CD4-positive, alpha-beta T cell treated with Interleukin-6 at 100 ng/mL for 8 hours (primary cell): ENCODE data around the gene TMEM234.

ENCODE experiments used
- DNase-seq: peaks from one replicate; pipeline ENCODE4 v3.0.0-alpha.2; 2020; ENCODE audit warnings: mixed read lengths, low spot score

Gene TMEM234

GRCh38 chr1:32239790-32240139 is 17.6 kb upstream of the TMEM234 start:
- DNase-seq, result no peak

DNA sequence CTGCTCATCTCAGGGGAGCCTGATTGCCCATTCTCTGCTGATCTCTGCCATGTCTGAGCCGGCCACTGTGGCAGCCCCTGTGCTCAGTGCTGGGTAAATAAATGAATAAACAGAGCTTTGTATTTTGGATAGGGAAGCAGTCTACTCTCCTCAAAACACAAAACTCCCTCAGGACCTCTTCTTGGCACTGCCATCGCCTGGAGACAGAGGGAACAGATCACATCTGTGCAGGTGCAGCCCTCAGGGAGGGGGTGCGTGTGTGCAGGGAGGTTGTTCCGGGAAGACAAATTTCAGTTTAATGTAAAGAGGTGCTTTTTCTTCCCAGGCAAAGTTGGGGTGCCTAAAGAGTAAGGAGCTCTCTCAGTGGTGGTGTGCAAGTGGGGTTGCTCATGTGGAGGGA is 17.2 kb upstream of the TMEM234 start:
- no peak for DNase-seq

- no peak for DNase-seq
These were observed 12.6 kb upstream of the TMEM234 start for GRCh38 chr1:32234792-32235191.

- no peak for DNase-seq
These were observed 10.6 kb upstream of the TMEM234 start for GRCh38 chr1:32232558-32233304.

DNA sequence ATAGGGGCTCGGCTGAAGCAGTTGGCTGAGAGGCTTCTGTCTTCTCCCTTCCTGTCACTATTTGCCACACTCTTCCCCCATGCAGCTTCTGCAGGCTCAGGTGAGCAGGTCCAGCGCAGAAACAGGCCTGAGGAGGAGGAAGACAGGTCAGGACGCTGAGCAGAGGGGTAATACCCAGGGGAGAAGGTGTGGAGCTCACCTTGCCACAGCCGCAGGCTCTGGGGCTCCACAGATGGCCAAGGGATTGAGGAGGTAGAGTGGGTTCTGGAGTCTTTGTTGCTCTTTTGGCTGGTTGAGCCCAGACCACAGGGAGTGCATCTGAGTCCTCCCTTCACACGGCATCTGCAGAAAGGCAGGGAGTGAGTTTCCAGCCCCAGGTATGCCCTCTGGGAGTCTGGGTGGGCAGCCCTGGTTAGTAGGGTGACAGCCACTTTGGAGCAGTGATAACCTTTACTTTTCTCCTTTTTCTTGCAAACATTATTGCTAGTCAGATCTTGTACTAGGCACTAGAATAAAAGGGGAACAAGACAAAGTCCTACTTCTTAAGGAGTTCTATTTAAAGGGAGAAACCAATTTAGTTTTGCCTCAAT is 9.8 kb upstream of the TMEM234 start:
- no peak for DNase-seq

GRCh38 chr1:32228771-32229170 is 6.6 kb upstream of the TMEM234 start:
- DNase-seq, result no peak

DNA sequence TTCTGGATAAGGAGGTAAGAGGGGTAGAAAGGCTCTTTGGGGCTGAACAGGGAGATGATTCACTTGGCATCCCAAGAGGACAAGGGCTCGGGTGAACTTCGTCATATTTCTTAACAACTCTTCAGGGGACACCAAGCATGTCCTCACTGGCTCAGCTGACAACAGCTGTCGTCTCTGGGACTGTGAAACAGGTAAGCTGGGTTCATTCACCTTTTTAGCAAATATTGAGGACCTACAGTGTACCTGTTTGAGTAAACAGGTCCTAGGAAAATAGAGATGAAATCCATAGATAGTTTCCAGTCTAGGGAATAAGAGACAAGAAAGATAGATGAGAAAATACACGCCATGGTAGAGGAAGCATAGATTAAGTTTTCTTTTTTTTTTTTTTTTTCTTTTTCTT is 2.1 kb upstream of the TMEM234 start:
- DNase-seq, result no peak

DNA sequence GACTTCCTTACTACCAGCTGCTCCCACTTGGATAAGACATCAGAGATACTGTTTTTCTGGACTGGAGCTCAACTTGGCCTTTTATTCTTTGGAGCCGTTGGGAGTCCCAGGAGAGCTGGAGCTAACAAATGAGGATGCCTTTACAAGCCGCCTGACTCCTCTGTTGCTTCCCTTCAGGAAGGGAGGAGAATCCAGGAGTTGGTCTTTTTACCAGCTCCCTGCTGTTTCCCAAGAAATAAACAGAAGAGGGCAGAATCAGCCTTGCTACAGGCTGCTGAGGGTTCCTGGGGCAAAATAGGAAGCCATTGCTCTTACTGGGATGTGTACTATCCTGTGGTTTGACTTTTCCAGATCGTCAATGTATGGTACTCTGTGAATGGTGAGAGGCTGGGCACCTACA is 1.5 kb upstream of the TMEM234 start:
- DNase-seq, result no peak

DNA sequence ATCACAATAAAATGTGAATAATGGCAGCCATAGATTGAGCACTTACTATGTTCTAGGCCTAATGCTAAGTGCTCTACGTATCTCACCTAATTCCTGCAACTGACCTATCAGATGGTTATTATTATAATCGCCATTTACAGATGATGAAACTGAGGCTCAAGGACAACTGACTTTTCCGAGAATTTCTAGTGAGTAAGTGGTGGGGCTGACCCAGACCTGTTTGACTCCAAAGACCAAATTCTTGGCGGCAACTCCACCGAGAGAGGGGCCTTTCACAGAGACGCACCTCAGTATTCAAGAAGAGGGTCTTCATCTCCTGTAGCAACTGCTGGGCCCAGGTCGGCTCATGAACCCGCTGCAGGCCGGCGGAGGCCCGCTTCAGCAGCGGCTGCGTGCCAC is 573 bp downstream of the TMEM234 start:
- DNase-seq, result no peak

GRCh38 chr1:32220746-32221580 is 1.2 kb downstream of the TMEM234 start:
- no peak for DNase-seq

DNA sequence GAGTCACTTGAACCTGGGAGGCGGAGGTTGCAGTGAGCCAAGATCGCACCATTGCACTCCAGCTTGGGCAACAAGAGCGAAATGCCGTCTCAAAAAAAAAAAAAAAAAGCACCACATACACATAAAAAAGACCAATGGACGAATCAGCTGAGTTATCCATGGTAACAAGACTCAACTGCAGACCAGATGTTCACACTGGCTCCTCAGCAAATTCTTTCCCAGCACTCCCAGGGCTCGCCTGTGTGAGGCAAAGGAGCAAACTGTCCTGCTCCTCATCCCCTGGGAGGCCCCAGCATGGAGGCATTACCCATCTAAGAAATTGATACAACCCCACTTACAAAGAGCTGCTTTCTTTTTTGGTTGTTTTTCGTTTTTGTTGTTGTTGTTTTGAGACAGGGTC is 3.1 kb downstream of the TMEM234 start:
- DNase-seq, result no peak

DNA sequence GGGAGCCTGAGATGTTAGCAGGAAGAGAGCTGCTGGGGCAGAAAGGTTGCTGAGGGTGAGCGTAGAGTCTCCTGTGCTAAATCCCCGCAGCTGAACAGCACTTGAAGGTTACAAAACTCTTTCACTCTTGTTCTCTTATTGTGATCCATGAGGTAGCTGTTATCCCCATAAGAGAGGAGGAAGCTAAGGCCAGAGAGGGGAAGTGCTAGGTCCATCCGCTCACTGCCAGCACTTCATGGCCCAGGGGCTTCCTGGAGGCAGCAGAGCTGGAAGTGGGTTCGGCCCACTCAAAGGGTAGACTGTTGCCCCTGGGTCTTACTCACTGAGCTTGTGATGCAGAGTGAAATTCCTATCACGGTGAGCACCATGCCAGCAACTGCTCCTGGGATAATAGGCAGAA is 5.6 kb downstream of the TMEM234 start:
- DNase-seq, result no peak

DNA sequence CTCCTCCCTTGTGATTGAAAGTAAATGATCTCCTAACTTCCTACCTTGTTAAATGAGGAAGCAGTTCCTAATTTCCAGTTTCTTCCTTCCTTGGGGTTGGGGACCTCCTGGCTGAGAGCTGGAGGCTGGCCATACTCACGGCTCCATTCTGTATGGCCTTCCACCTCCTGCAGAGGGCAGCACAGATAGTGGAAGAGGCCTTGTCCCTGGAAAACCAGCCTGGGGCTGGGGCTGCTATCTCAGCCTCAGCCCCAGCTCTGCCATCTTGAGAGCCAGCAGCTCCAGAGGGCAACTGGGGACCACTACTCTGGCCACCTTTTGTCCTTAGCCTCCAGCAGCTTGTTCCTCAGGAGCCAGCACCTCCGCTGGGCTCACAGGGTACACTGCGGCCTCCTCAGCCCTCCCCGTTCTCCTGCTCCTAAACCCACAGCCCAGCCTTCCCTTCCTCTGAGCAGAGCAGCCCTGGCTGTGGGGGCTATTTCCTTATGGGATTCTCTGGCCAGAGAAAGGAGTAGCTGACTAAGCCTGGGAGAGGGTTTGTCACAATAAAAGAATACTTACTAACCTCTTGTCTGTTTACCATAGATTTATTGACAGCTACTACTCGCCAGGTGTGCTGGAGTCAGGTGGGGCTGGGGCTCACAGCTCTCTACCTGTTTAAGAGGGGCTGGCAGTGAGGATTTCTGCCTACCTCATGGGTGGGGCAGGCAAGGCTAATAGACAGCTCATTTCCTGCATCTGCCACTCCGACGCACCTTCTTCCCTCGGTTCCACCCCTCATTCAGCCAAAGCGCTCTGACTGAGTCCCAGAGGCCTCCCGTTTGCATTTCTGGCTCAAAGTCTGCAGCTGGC is 6.3 kb downstream of the TMEM234 start:
- DNase-seq, result peak; percentile 60

GRCh38 chr1:32208891-32209328 is 13.2 kb downstream of the TMEM234 start, which contains the start of gene DCDC2B:
DCDC2B (plus strand) TSS chr1:32209089; CDS start chr1:32209094, 5 bp downstream.
- no peak for DNase-seq

DNA sequence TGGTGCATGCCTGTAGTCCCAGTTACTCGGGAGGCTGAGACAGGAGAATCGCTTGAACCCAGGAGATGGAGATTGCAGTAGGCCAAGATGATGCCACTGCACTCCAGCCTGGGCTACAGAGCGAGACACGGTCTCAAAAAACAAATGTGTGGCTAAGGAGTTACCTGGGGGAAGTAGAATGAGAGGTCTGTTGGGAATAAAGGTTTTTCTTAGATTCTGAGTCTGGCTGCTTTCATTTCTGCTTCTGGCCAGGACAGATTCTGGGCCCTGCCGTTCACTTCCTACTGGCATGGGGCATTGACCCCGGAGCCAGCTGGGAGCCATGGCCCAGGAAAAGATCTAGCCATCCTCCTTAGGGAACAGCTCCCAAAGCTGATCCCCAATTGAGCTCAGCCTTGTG is 13.7 kb downstream of the TMEM234 start:
- no peak for DNase-seq

- DNase-seq, result peak; percentile 83
These were observed 16.5 kb downstream of the TMEM234 start, which contains the start of gene IQCC for GRCh38 chr1:32205401-32206370. IQCC (plus strand) TSS chr1:32205671; CDS start chr1:32205682, 11 bp downstream.

GRCh38 chr1:32204943-32205361 is 17.2 kb downstream of the TMEM234 start:
- no peak for DNase-seq

- DNase-seq, result peak; percentile 78
These were observed 20.9 kb downstream of the TMEM234 start for GRCh38 chr1:32201011-32201855.

GRCh38 chr1:32200226-32201010 is 21.7 kb downstream of the TMEM234 start, which contains the start of gene CCDC28B:
CCDC28B (plus strand) TSS chr1:32200595; CDS start chr1:32201936, 1,341 bp downstream.
- peak; percentile 41 for DNase-seq
